ENCODE results near the gene WDR74. TPM values are rescaled to one million over a fixed set of nuclear protein-coding genes. Genes with fewer than 3 reads are reported as not detected.

WDR74 gene
- total and polyA plus RNA-seq, 9 of the 15 experiments (the other 6 are each of a cell fraction or from before 2014, with no cell fraction given): 32.7 to 210 (median 114) TPM

GRCh38 chr11:62850911-62851806 lies 11.8 kb upstream of the WDR74 start (continued):
- TF ChIP-seq CREB1 (IDR thresholded peaks at IDR 0.05) (peak; percentile 68), CREB1 (CRISPR knock-in tag; IDR thresholded peaks at IDR 0.05) (no peak), NFIX (CRISPR knock-in tag; IDR thresholded peaks at IDR 0.05; ENCODE audit: low read depth) (no peak), CHD2 (IDR thresholded peaks at IDR 0.05; ENCODE audit: low read depth, low read length) (peak; percentile 8; the same call in 1 of the 2 replicates), POLR3A (IDR thresholded peaks at IDR 0.05; ENCODE audit: borderline replicate concordance, extremely low read depth, insufficient read depth, insufficient read length) (no peak), ZBTB1 (CRISPR knock-in tag; IDR thresholded peaks at IDR 0.05; ENCODE audit: borderline replicate concordance, low read depth) (no peak), ELK3 (CRISPR knock-in tag; IDR thresholded peaks at IDR 0.05) (no peak), CTCFL (IDR thresholded peaks at IDR 0.05; ENCODE audit: borderline replicate concordance, insufficient read depth, low read depth, low read length, poor library complexity, severe bottlenecking) (no peak), ZNF232 (CRISPR knock-in tag; IDR thresholded peaks at IDR 0.05) (no peak), RBFOX2 (IDR thresholded peaks at IDR 0.05; ENCODE audit: low read depth, low read length) (no peak), MTA1 (IDR thresholded peaks at IDR 0.05; ENCODE audit: borderline replicate concordance) (no peak), ZNF583 (CRISPR knock-in tag; IDR thresholded peaks at IDR 0.05) (no peak), ZNF785 (CRISPR knock-in tag; IDR thresholded peaks at IDR 0.05) (no peak), SAFB (IDR thresholded peaks at IDR 0.05; ENCODE audit: borderline replicate concordance, low read depth, low read length) (no peak), TARDBP (IDR thresholded peaks at IDR 0.05) (no peak), PHB2 (IDR thresholded peaks at IDR 0.05; ENCODE audit: low read depth) (no peak), ETV5 (CRISPR knock-in tag; IDR thresholded peaks at IDR 0.05; ENCODE audit: low read depth) (no peak), POLR2A (conservative IDR thresholded peaks at IDR 0.05) (peak; percentile 97), VEZF1 (CRISPR knock-in tag; IDR thresholded peaks at IDR 0.05) (no peak), SNIP1 (IDR thresholded peaks at IDR 0.05; ENCODE audit: low read depth) (no peak), JUN (IDR thresholded peaks at IDR 0.05; ENCODE audit: borderline replicate concordance, low read depth, low read length) (no peak), JUN (CRISPR knock-in tag; IDR thresholded peaks at IDR 0.05; ENCODE audit: borderline replicate concordance) (no peak), KLF10 (CRISPR knock-in tag; IDR thresholded peaks at IDR 0.05) (0 out of 2 replicates have a peak, but pooled peaks have one; percentile 41), CBFA2T3 (IDR thresholded peaks at IDR 0.05) (no peak; the same call in none of the 2 replicates), ZNF431 (CRISPR knock-in tag; IDR thresholded peaks at IDR 0.05) (peak; percentile 60; the same call in 1 of the 2 replicates), PCBP2 (IDR thresholded peaks at IDR 0.05; ENCODE audit: low read depth, low read length, poor library complexity, severe bottlenecking) (no peak), ZNF766 (CRISPR knock-in tag; conservative IDR thresholded peaks at IDR 0.05) (no peak)

Measured in K562 (cell line).